Lung (tissue), 12 donors: ENCODE measurements around the gene IER2. TPM values are rescaled to one million over a fixed set of nuclear protein-coding genes. Genes with fewer than 3 reads are reported as not detected.

Experiments
- ATAC-seq: fragments of 200-7000 bp; cut with Tn5 transposase; one replicate; pipeline ENCODE4 v1.9.1; 2020; ENCODE audit warnings: moderate number of reproducible peaks; ENCODE audit not compliant: insufficient read depth, low FRiP score
- DNase-seq, 3 donors: peaks; one replicate each; pipeline ENCODE4 v3.0.0-alpha.2; 2013 to 2017
- H3K27ac ChIP-seq, 2 donors: one replicate each; pipeline ENCODE4 v1.5.1; 2013; ENCODE audit warnings: mild to moderate bottlenecking in 2 of 2, moderate library complexity in 2 of 2, control low read depth in 1 of 2, inconsistent platforms in 1 of 2, low read depth in 1 of 2, low read length in 1 of 2
- H3K27me3 ChIP-seq, 3 donors: one replicate each; pipeline ENCODE4 v1.5.1; 2013; ENCODE audit warnings: low read length in 2 of 3; ENCODE audit not compliant: control insufficient read depth in 3 of 3, insufficient read depth in 3 of 3
- H3K36me3 ChIP-seq, 4 donors: one replicate each; pipeline ENCODE4 v1.5.1; 2013; ENCODE audit warnings: low read length in 4 of 4, mild to moderate bottlenecking in 1 of 4, moderate library complexity in 1 of 4; ENCODE audit not compliant: control insufficient read depth in 4 of 4, insufficient read depth in 4 of 4
- H3K4me1 ChIP-seq, 5 donors: one replicate each; pipeline ENCODE4 v1.5.1; 2013; ENCODE audit warnings: low read length in 5 of 5, mild to moderate bottlenecking in 2 of 5, moderate library complexity in 1 of 5; ENCODE audit not compliant: control insufficient read depth in 5 of 5, insufficient read depth in 5 of 5
- H3K4me3 ChIP-seq: one replicate; pipeline ENCODE4 v1.5.1; 2013; ENCODE audit warnings: mild to moderate bottlenecking, control low read depth, moderate library complexity
- H3K9ac ChIP-seq, 2 donors: one replicate each; pipeline ENCODE4 v1.5.1; 2013; ENCODE audit warnings: low read length in 2 of 2, control low read depth in 1 of 2; ENCODE audit not compliant: insufficient read depth in 1 of 2
- H3K9me3 ChIP-seq, 4 donors: one replicate each; pipeline ENCODE4 v1.5.1; 2013; ENCODE audit warnings: low read length in 3 of 4, mild to moderate bottlenecking in 1 of 4, moderate library complexity in 1 of 4; ENCODE audit not compliant: control insufficient read depth in 4 of 4, insufficient read depth in 3 of 4
- WGBS, 2 donors: extraction: QIAGEN DNeasy Blood & Tissue Kit; methylation state at CpG; one replicate each; pipeline ENCODE4 v1.1.7; 2013; 5-methylcytosine and 5-hydroxymethylcytosine counted together
- polyA plus RNA-seq, 2 donors: library from polyadenylated mRNA; stranded (reverse); fragments of 200-250 nt; gene quantifications; one replicate each; pipeline ENCODE4 v1.2.1, GENCODE V29; 2013
- total RNA-seq, 2 donors: library from RNA; depleted of rRNA in 1 of 2; stranded (reverse); fragments of >200 nt in 1 of 2; gene quantifications; one replicate each; pipeline ENCODE4 v1.2.1, GENCODE V29; 2014 to 2021
- TF ChIP-seq, protein P1 (sequence below): IDR thresholded peaks from 2 replicates; pipeline ENCODE4 v1.5.1; 2012; ENCODE audit warnings: mild to moderate bottlenecking; ENCODE audit errors: control extremely low read depth, extremely low read depth
- donor health status: control.
- donor health status: control.
- donor health status: Bipolar disorder and iron deficiency.
- donor health status: healthy.
- donor health status: DM: yes; HTN: yes; CAD: no.

Gene IER2
- total and polyA plus RNA-seq, 4 donors = 29.8 to 242 (median 93.0) TPM

DNA sequence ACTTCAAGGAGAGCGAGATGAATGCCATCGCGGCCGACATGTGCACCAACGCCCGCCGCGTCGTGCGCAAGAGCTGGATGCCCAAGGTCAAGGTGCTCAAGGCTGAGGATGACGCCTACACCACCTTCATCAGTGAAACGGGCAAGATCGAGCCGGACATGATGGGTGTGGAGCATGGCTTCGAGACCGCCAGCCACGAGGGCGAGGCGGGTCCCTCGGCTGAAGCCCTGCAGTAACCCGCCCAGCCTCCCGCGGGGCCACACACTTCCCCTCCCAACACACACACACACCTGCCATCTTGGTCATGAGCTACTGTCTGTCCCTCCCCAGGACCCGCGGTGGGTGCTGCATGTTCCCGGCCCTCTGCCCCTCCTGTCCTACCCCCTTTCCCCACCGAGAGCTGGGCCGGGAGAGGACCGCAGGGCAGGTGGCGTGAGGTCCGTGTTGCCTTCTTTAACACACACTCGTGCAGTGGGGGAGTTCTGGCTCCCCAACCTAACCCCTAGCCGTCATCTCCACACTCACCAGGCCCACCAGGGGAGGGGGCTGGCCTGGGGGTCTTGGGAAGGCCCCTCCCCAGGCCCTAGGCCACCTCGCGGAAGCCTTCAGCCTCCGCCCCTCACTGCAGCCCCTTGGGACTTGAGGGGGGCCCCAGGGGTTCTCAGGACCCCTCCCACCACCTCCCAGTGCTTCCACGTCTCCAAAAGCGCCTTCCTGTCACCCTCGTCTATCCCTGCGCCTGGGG, 11.9 kb upstream of the IER2 start:
- 86 to 90% methylated on average over 40 of the region's 40 CpGs for WGBS, 2 donors
- TF ChIP-seq, protein P1, sequence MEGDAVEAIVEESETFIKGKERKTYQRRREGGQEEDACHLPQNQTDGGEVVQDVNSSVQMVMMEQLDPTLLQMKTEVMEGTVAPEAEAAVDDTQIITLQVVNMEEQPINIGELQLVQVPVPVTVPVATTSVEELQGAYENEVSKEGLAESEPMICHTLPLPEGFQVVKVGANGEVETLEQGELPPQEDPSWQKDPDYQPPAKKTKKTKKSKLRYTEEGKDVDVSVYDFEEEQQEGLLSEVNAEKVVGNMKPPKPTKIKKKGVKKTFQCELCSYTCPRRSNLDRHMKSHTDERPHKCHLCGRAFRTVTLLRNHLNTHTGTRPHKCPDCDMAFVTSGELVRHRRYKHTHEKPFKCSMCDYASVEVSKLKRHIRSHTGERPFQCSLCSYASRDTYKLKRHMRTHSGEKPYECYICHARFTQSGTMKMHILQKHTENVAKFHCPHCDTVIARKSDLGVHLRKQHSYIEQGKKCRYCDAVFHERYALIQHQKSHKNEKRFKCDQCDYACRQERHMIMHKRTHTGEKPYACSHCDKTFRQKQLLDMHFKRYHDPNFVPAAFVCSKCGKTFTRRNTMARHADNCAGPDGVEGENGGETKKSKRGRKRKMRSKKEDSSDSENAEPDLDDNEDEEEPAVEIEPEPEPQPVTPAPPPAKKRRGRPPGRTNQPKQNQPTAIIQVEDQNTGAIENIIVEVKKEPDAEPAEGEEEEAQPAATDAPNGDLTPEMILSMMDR = no peak
- Histone ChIP-seq H3K4me3 (no peak overlapping the region), H3K9ac (no peak overlapping the region), H3K36me3 (peaks cover 3 to 35% (median 11%) of the 10 kb centered on the region in 4 donors), H3K27me3 (no peaks in the 10 kb centered on the region), H3K27ac (no peak overlapping the region), H3K9me3 (no peaks in the 10 kb centered on the region), H3K4me1 (peaks cover 0 to 16% (median 0%) of the 10 kb centered on the region in 5 donors)
- no peak for DNase-seq
- ATAC-seq = no peak

DNA sequence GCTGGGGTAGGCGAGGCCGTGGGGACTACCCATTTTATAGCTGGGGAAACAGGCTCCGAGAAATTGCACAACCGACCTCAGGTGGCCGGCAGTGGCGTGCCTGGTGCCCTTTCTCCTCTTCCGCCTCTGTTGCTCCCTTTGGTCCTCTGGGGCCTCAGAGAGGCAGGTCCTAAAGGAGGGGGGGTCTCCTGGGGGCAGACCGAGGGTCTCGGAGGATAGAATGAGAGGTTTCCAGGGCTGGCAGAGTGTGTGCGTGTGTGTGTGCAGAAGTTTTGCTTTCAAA, 11.4 kb upstream of the IER2 start:
- TF ChIP-seq, protein P1 = no peak
- peaks cover 5 to 36% (median 11%) of the 10 kb centered on the region in 4 donors for H3K36me3 ChIP-seq

DNA sequence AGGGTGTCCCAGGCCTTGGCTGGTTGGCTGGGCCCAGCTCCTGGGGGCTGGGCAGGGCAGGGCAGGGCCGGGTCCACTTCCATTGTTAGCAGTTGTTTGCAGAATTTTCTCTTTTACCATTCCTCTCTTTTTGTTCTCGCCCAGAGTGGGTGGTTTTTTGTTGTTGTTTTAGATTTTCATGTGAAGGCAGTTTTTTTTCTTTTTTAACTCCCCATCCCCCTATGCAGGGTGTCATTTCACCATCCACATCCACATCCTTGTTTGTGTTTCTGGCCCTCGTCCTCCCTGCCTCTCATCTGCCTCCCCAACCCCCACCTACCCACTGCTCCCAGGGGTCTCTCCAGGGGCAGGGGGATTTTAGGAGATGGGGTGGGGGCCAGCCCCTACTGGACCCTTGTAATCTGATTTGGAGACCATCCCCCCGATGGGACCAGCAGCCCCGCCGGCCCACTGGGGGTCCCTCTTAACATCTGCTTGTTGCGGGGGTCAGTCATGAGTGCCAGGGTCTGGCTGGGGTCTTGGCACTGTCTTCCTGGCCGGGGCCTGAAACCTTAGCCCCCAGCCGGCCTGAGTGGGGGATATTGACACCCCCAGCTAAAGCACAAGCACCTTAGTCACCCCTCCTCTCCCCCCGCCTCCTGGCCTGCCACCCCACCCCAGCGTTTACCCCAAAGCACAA, 10.4 kb upstream of the IER2 start:
- Histone ChIP-seq H3K4me3 (no peak overlapping the region), H3K9me3 (no peaks in the 10 kb centered on the region), H3K27me3 (no peaks in the 10 kb centered on the region), H3K36me3 (peaks cover 11 to 45% (median 17%) of the 10 kb centered on the region in 4 donors), H3K27ac (no peak overlapping the region), H3K4me1 (peaks cover 0 to 12% (median 0%) of the 10 kb centered on the region in 5 donors), H3K9ac (no peak overlapping the region)
- TF ChIP-seq, protein P1 = no peak
- no peak for ATAC-seq
- WGBS, 2 donors = 79 to 80% methylated on average over 11 of the region's 11 CpGs
- DNase-seq = no peak

More for the DNA sequence above, 11.4 kb upstream of the IER2 start:
- Histone ChIP-seq H3K4me3 (no peak overlapping the region), H3K9me3 (no peaks in the 10 kb centered on the region), H3K9ac (no peak overlapping the region), H3K4me1 (peaks cover 0 to 16% (median 0%) of the 10 kb centered on the region in 5 donors), H3K27me3 (no peaks in the 10 kb centered on the region), H3K27ac (no peak overlapping the region)
- no peak for DNase-seq
- WGBS, 2 donors = 50 to 77% methylated on average over 10 of the region's 10 CpGs
- no peak for ATAC-seq
